Transverse colon (tissue), 4 donors: Measurements from ENCODE around the gene AHI1.

Experiments used
- CTCF ChIP-seq, 5 experiments: fragments of 200-600 bp in 3 of 5; fragments of 450-650 bp in 2 of 5; sonication (generic) in 3 of 5; IDR thresholded peaks; 1 replicate in 2 of 5; 2 replicates in 3 of 5; pipeline ENCODE4 v1.5.1; 2016 to 2017; ENCODE audit warnings: antibody characterized with exemption in 5 of 5, inconsistent platforms in 3 of 5, mild to moderate bottlenecking in 2 of 5, moderate library complexity in 1 of 5
- POLR2A ChIP-seq: fragments of 450-650 bp; IDR thresholded peaks from one replicate; pipeline ENCODE4 v1.6.1; 2016; ENCODE audit warnings: antibody characterized with exemption, mild to moderate bottlenecking, moderate library complexity
- POLR2AphosphoS5 ChIP-seq, 3 donors: sonication (generic); formaldehyde crosslinking; IDR thresholded peaks; one replicate each; pipeline ENCODE4 v1.6.1; 2016; ENCODE audit warnings: antibody characterized with exemption in 3 of 3

- TF ChIP-seq CTCF (IDR thresholded peaks at IDR 0.05) = no peak
- no peak for TF ChIP-seq POLR2A
- TF ChIP-seq POLR2AphosphoS5 (IDR thresholded peaks at IDR 0.05) = no peak
Observed at GRCh38 chr6:135490381-135490780, 7.2 kb downstream of the AHI1 start.
